Erythroblast (primary cell): ENCODE measurements around the gene UPF1.

ENCODE experiments used
- GATA1 ChIP-seq: IDR thresholded peaks from 2 replicates; pipeline ENCODE4 v1.6.1; 2011; ENCODE audit warnings: low read depth, mild to moderate bottlenecking, control low read depth, low read length, moderate library complexity
- POLR2A ChIP-seq: IDR thresholded peaks from 2 replicates; pipeline ENCODE4 v1.6.1; 2011; ENCODE audit warnings: mild to moderate bottlenecking, low read length

DNA sequence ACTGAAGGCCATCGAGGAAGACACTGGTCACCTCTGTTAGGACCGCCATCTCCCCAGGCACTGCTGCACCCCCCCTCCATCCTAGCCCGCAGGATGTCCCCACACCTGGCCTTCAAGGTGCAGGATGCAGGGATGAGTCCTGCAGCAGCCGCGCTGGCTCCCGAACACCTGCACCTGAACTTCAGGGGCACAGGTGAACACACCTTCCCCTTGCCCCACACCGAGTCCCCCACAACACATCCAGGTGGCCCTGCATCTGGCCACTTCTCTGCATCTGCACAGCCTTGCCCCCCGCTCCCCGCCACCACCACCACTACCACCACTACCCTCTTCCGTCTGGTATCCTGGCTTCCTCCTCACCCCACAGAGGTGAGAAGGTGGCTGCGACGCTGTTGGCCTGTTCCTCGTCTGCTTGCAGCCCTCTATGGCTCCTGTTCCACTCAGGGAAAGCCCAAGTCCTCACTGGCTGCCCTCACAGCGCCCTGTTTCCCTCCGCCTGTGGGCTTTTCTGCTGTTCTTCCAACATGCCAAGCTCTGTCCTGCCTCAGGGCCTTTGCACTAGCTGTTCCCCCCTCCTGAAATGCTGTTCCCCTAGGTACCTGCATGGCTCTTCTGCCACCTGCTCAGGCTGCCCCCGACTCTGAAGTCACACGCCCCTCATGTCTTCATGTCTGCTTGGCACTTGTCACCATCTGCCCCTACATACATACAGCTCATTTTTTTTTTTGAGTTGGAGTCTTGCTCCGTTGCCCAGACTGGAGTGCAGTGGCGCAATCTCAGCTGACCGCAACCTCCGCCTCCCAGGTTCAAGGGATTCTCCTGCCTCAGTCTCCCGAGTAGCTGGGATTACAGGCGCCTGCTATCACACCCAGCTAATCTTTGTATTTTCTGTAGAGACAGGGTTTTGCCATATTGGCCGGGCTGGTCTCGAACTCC, 65.6 kb downstream of the UPF1 start:
- TF ChIP-seq POLR2A (no peak), GATA1 (no peak)
